OCI-LY3 (cell line): ENCODE data around the gene LTBP1.

Source experiments
- CTCF ChIP-seq: fragments of 200-600, 300-600 bp; sonication (generic); IDR thresholded peaks from 2 replicates; pipeline ENCODE4 v1.5.1; 2014; ENCODE audit warnings: antibody characterized with exemption, low read length, low read depth
- EZH2phosphoT487 ChIP-seq: fragments of 200-600 bp; shearing (Covaris generic); IDR thresholded peaks from 2 replicates; pipeline ENCODE4 v1.6.1; 2018; ENCODE audit warnings: antibody characterized with exemption, mixed run types, low read depth

GRCh38 chr2:32990556-32990955, 43.8 kb downstream of the LTBP1 start:
- no peak for TF ChIP-seq CTCF
- no peak for TF ChIP-seq EZH2phosphoT487
